ENCODE measurements around the gene ABHD16B.

Gene ABHD16B

DNA sequence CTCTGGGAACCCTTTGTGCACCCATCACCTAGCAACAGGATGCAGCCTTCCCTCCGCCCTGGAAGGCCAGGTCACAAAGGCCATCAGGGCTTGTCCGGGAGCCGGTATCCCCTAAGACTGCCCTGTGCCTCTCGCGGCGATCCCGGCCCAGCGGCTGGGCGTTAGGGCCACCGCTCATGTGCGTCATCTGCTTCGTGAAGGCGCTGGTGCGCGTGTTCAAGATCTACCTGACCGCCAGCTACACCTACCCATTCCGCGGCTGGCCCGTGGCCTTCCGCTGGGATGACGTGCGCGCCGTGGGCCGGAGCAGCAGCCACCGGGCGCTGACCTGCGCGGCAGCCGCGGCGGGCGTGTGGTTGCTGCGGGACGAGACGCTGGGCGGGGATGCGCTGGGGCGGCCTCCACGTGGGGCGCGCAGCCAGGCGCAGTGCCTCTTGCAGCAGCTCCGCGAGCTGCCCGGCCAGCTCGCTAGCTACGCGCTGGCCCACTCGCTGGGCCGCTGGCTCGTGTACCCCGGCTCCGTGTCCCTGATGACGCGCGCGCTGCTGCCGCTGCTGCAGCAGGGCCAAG is at the start of gene ABHD16B:
Gene ABHD16B, plus strand, starts transcription at position 134 of the 570 bp plus-strand sequence. Its CDS starts 43 bp downstream, at position 177.
- no peak for DNase-seq

DNA sequence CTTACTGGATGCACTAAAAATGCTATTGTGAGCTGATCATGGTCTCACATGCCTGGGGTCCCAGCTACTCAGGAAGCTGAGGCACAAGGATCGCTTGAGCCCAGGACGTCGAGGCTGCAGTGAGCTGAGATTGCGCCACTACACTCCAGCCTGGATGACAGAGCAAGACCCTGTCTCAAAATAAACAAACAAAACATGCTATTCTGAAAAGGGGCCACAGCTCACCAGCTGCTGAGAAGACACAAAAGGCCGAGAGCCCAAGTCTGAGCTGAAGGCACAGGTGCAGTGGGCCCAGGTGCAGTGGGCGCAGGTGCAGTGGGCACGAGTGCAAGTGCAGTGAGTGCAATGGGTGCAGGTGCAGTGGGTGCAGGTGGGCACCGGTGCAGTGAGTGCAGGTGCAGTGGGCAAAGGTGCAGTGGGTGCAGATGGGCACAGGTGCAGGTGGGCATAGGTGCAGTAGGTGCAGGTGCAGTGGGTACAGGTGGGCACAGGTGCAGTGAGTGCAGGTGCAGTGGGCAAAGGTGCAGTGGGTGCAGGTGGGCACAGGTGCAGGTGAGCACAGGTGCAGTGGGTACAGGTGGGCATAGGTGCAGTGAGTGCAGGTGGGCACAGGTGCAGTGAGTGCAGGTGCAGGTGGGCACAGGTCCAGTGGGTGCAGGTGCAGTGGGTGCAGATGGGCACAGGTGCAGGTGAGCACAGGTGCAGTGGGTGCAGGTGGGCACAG is 46.2 kb upstream of the ABHD16B start:
- DNase-seq: no peak

DNA sequence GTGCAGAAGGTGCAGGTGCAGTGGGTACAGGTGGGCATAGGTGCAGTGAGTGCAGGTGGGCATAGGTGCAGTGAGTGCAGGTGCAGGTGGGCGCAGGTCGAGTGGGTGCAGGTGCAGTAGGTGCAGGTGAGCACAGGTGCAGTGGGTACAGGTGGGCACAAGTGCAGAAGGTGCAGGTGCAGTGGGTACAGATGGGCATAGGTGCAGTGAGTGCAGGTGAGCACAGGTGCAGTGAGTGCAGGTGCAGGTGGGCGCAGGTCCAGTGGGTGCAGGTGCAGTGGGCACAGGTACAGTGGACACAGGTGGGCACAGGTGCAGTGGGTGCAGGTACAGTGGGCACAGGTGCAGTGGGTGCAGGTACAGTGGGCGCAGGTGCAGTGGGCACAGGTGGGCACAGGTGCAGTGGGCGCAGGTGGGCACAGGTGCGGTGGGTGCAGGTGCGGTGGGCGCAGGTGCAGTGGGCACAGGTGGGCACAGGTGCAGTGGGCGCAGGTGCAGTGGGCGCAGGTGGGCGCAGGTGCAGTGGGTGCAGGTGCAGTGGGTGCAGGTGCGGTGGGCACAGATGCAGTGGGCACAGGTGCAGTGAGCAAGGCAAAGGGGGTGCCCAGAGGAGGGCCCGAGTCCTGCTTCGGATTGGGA is 45.6 kb upstream of the ABHD16B start:
- no peak for DNase-seq

DNA sequence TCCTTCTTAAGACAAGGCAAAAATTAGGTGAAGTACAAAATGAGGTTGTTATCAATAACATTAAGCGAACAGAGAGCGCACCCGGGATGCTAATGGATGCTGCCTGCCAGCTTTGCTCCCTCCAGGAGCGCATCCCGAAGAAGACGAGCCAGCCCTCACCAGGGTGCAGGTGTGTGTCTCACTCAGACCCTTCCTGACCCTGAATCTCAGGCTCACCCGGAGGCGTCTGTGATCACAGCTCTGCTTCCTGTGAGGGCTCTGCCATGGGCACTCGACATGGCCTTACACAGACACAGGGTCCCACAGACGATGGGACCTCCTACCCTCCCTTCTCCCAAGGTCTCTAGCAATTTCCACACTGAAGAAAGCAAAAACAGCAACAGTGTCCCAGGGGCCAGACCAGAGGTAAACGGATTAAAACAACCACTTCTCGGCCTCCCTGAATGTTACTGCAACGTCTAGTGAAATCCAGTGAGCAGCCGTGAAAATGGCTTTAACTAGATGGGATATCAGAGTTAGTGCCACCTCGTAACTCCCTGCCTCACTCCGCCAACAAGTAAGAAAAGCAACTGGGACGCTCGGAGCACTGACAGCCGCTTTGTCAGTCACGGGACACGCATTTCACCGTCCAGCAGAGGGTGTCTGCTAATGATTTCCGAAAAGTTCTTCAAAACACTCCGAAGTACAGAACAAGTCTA is 41.9 kb upstream of the ABHD16B start:
- no peak for DNase-seq

DNA sequence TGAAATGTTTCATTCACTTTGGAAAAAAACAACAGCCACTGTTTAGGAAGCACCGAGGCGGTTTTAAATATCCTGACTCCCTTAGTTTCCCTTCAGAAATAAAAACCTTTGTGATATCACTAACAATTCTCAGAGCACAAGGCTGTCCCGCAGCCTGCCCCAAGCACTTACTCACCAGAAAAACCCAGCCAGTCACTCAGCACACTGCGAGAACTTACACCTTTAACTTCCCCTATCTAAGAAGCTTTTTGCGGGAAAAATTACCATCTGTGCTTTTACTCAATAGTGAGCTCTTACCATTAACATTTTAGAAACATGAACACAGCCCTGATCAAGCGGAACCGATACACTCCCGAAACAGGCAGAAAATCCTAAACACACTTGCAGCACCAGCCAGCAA is 39.5 kb upstream of the ABHD16B start:
- no peak for DNase-seq

DNA sequence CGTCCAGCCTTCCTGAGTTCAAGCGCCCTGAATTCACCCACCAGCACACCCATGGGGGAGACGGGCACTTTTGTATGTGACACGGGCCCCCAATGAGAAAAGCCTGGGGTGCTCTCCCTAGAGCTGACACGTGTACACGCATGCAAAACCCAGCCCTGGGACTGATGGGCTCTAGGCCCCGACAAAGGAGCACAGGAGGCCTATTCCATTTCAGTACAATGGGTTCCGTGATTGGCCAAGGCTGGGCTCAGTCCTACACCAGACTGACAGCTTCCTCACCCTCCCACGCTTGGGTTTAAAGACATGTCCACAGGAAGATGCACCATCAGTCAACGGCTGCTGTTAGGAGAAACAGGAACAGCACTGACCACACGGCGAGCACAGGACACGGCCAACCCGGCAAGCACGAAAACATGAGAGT is 39.0 kb upstream of the ABHD16B start:
- no peak for DNase-seq

DNA sequence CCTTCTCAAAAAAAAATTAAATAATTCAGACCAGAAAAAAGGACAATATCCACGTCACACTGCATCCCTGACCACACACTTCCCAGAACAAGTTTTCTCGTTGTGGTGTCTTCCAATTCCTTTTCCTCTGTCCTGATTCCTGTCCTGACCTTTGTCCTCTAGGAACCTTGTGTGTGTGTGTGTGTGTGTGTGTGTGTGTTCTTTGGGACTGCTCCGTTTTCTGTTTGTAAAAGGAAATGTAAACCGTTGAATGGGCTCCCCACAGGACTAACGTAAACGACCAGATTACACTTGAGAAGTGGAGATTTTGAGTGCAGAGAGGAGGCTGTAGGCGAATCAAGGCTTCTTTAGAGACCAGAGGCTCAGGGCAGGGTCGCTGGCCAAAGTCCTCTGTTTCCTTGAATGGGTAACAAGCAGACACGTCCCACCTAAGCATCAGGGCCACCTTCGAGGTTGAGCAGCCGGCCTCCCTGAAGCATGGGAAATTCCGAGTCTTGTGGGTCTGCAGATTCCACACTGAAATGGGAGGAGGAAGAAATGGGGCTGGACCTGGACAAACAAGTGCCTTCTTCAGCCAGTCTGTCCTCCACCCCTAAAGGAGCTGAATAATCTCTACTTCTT is 37.5 kb upstream of the ABHD16B start:
- no peak for DNase-seq

DNA sequence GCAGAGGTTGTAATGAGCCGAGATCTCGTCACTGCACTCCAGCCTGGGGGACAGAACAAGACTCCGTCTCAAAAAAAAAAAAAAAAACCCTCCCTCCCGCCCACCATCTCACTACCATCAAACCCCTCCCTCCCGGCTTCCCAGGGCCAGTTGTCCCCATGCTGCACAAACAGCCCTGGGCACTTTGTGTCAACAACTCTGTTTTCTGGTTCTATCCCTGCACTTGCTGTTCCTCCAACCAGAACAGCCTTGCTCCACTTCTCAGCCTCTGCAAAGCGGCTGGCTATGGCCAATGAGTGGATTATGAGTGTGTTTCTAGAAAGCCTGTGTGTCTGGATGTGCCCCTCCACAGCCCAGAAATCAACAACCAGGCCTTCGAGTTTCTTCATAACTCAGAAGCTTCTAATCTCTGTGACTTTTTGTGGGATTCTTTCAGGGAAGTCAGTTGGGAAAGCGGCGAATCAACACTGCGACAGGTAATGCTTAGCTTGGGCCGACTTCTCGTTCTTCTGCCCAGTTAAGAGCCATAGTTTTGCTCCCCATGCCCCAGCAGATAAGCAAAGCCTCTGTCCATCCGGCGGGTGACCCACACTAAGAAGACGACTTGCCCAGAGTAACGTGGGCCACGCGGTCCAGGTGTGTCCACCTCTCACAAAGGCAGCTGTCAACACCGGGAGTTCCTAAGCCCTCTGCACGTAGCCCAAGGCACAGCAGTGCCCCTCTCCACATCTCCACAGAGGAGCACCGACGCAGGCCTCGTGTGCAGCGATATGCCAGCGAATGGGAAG is 35.8 kb upstream of the ABHD16B start:
- no peak for DNase-seq

DNA sequence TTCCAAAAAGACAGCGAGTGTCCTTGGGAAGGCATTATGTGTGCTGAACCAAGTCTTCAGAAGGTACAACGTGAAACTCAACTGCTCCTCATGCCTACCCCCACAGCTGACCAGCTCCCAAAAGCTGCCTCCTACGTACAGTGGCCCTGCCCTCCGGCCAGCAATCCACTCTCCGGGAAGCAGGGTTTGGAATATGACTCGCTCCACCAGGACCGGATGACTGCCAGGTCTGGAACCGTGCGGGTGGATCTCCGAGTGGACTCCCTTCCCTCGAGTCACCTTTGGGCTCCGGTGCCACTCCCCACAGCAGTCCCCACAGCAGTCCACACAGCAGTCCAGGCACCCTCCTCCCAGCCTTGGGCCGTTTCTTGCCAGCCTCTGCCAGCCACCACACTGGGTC is 34.5 kb upstream of the ABHD16B start:
- no peak for DNase-seq

DNA sequence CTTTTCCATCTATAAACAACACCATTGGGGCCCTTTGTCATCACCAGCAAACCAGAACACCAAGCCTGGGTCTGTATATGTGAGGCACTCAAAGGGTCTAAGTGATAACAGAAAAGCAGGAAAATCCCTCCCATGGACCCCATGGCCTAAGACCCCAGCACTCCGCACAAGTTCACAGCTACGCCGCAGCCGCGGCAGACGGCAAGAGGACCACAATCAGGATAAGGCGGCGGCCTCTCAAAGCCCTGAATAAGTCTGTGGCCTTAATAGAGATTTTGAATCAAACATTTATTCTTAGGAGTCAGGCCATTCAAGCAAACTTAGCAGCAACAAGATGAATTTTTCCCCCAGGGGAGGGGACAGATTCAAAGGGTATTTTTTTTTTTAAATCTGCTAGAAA is 33.2 kb upstream of the ABHD16B start:
- DNase-seq: no peak

DNA sequence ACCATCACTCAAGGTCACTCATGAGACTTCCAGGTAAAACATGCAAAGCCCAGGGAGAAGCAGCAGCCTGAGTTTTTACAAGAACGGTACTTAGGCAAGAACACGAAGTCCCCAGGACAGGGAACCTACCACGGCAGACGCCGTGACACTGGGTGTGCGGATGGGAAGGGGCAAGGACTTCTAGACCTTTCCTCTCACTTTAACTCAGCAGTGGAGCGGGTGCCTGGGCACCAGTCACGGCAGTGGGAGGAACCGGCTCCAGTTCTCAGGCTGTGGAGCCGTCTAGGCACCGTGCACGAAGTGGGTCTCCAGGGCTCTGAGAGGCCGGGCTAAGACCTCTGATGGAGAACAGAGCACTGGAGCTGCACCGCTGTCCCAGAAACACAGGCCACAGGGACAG is 32.8 kb upstream of the ABHD16B start:
- no peak for DNase-seq

DNA sequence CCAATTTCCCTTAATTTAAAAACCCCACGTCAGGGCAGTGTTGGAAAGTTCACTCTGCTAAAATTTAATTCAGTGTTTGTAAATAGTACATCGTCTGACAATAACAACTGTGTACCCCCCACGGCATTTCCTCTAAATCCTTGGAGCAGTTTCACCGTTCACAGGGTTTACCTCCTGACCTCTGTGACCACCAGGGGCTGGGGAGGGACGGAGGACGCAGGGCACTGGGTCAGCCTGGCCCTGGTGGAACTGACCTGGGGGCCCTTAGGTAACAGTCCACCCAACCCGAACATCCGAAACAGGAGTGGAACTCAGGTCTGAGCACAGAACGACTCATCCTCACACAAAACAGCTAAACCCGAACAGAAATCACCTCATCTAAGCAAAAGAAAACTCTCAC is 32.3 kb upstream of the ABHD16B start:
- no peak for DNase-seq

DNA sequence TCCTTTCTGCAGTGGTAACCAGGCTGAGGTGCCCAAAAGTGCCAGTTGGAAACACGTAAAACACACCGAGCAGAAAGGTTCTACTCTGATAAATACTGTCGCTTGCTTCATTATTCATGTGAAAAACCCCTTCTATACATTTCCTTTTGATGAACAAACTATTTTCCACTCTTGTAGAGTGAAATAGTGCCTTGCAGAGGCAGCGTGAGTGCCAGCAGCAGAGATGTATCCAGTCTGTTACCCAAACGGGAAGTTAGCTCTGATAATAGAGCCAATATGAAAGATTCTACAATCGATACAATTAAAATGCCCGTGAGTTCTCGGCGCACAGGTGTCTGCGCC is 31.7 kb upstream of the ABHD16B start:
- no peak for DNase-seq

DNA sequence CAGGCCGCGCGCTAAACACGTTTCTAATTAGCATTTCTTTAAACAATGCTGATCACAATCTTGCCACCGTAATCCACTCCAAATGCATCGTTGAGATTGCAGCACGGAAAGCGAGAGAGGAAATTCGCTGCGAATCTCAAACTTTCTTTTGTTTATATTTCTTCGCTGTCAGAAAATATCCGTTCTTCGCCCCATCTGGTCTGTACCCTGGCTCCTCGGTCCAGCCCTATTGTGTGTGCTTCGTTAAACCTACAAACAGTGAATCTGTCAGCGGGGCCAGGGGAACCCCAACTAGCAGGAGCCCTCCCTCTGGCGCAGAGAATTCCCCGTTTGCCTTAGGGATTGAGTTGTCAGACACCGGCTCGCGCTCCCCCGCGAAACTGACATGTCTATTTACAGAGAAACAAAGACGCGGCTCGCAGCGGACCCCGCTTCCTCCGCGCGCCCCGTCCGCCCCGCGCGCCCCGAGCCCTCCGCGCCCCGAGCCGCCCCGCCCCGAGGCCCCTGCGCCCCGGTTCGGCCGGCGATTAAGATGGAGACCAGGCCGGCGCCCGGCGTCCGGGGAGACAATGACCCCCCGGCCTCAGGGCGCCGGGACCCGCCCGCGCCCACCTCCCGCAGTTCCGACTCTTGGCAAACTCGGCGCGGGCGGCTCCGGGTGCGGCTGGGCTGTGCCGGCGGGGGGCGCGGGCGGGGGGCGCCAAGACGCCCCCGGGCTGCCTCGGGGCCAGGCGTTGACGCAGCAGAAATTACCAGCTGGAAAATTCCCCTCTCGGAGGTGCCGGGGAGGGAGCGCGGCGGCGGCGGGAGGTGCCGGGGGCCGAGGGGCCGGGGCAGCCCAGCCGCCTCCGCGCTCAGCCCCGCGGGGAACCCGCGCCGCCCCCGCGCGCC is 31.1 kb upstream of the ABHD16B start:
- DNase-seq: no peak

DNA sequence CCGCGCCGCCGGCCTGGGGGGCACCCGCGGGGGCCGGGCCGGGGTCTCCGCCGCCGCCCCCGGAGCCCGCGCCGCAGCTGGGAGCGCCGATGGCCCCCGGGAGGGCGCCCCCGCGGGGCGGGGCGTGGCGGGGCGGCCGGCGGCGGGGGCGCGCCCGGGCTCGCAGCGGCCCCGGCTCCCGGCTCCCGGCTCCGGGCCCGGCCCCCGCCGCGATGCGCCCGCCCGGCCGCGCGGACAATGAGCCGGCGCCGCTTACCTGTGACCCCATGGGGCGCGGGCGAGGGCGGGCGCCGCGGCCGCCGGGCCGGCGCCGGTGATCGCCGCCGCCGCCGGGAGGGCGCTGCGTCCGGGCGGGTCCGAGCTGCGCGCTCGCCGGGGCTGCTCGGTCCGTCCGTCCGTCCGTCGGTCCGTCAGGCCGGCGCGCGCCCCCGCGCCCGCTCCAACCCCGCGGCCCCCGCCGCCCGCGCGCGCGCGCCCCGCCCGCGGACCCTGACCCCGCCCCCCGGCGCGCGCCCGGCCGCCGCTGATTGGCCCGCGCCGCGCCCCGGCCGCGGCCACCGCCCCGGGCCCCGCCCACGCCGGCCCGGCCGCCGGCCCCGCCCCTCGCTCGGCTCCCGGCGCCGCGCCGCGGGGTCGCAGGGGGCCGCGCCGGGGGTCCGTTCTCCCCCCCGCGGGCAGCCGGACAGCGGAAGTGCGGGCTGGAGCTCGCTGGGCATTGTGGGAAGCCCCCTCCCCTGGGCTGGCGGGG is 30.3 kb upstream of the ABHD16B start, which contains the start of gene ZBTB46:
Gene ZBTB46, minus strand, starts transcription at position 424 of the 748 bp plus-strand sequence. CDS start 40,507 bp downstream, outside the sequence.
- no peak for DNase-seq

DNA sequence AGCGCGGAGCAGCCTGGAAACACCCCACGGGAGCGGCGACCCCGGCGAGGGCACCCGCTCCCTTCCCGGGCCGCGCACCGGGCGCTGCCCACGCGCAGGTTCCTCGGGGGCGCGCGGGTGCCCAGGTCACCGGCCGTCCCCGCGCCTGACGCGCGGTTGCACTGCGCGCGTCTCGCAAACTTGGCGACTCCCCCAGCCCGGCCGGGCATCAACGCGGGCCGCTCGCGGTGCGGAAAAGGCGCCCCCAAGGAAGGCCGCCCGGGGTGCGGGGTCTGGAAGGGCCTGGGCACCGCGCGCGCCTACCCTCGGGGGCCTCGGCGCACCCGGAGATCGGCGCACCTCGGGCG is 29.7 kb upstream of the ABHD16B start:
- no peak for DNase-seq

DNA sequence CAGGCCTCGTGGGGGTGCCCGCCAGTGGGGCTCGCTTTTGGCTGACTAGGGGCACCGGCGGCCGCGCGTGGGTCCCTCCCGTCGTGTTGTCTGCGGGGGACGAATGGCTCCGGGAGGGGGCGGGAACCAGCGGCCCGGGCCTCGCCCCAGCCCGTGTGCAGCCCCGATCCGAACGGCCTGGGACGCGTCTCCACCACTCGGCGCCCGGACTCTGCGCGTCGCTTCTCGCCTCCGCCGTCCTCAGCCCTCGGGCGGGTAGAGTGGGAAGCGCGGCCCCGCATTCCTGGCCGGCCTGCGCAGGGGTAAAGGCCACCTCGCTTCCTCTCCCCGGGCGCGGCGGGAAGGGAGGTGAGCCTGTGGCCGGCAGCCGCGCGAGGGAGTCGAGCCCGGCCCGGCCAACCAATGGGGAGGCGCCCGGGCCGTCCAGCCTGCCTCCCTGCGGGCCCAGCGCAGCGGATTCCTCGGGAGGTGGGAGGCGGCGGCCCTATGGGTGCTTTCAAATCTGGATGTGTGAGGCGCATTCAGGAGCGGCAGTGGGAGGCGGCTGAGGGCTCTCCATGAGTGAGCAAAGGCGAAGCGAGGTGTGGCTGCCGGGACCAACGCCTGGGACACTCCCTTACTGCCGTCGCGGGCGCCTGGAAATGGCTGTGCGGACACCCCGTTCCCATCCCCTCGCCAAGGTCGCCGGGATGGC is 29.2 kb upstream of the ABHD16B start:
- DNase-seq: no peak

DNA sequence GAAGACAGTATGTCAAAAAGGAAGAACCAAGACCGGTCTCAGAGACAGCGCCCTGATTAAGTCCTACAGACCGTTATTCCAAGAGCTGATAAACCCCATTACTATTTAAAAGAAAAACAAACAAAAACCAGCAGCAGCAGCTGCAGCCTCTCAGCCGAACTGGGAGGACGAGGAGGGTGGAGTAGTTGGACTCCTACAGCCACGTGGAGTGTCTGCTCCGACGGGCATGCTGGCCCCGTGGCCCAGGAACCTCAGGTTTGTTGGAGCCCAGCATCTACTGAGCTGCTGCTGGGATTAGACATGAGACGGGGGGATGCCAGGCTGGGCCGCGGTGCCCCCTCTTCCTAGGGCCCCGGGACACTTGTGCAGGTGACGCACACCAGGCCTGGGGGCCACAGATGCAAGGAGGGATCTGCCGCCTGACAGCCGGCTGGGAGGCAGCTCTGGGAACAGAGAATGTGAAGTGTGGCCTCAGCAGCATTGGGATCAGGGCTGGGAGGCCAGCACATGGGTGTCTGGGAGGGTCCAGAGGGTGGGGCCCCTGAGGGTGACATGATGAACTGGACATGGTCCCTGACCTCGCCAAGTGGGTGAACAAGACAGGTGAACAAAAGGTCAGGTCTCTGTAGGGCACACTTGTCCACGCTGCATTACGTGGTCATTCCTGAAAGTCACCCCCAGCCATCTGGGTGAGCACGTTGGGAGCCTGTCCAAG is 27.4 kb upstream of the ABHD16B start:
- no peak for DNase-seq

DNA sequence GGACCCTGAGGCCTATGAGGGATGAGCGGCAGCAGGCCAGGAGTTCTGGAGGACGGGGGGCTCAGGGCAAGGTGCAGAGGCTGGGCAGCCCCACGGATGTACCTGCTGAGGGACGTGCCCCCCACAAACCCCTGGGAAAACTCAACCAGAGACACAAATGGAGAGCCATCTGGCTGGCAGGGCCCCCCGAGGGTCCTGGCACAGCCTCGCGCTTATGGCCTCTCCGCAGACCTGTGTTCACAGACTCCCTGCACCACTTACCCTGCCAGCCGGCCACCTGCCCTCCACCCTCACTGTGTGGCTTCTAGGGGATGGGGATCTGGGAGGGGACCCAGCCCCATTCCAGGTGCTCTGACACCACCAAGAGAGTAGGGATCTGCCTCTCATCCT is 26.8 kb upstream of the ABHD16B start:
- DNase-seq: no peak

All from activated naive CD4-positive, alpha-beta T cell treated with anti-CD3 and anti-CD28 coated beads, Interleukin-2, amount 50 U/mL, for 16 hours (primary cell).